A549 (cell line): ENCODE results near the gene PLCH1. TPM values are rescaled to one million over a fixed set of nuclear protein-coding genes. Genes with fewer than 3 reads are reported as not detected.

ENCODE experiments used
- ATAC-seq, 2 experiments: fragments of 200-7000 bp in 1 of 2; fragments of >200 bp in 1 of 2; cut with Nextera tagmentation in 1 of 2; cut with Tn5 transposase in 1 of 2; 3 replicates each; pipeline versions ENCODE4 v1.8.0 to v1.9.1; 2018 to 2020; ENCODE audit warnings: mild to moderate bottlenecking in 1 of 2, moderate library complexity in 1 of 2
- CTCF ChIA-PET: fragments of 300-600 bp; sonication (Branson Sonifier 250); formaldehyde crosslinking; extraction: SDS; loops from one replicate; lab custom pipeline; 2021; ENCODE audit warnings: antibody characterized with exemption, inconsistent platforms; lab: Yijun Ruan, JAX
- POLR2A ChIA-PET: fragments of 350-600 bp; formaldehyde crosslinking; extraction: SDS; loops from one replicate; lab custom pipeline; 2021; ENCODE audit warnings: antibody characterized with exemption, inconsistent platforms; lab: Yijun Ruan, JAX
- DNase-seq, 2 experiments: peaks; one replicate each; pipeline versions ENCODE4 v3.0.0 to v3.0.0-alpha.2; 2011 to 2016; ENCODE audit warnings: low read depth in 1 of 2, low spot score in 1 of 2
- FAIRE-seq: peaks from 2 replicates; lab custom pipeline; 2011; peaks lifted over from hg19 to GRCh38; lab: Jason Lieb, UNC
- H3K27ac ChIP-seq, 2 experiments: fragments of >200 bp; sonication (Bioruptor Twin); formaldehyde crosslinking; 3 replicates each; pipeline ENCODE4 v1.5.1; 2016 to 2017
- H3K4me1 ChIP-seq: fragments of >200 bp; sonication (Bioruptor Twin); formaldehyde crosslinking; 3 replicates; pipeline ENCODE4 v1.6.1; 2016
- H3K4me2 ChIP-seq: fragments of >200 bp; sonication (Bioruptor Twin); formaldehyde crosslinking; 3 replicates; pipeline ENCODE4 v1.6.1; 2016
- H3K4me3 ChIP-seq: fragments of >200 bp; sonication (Bioruptor Twin); formaldehyde crosslinking; 3 replicates; pipeline ENCODE4 v1.5.1; 2016
- H3K9me3 ChIP-seq: fragments of >200 bp; sonication (Bioruptor Twin); formaldehyde crosslinking; 3 replicates; pipeline ENCODE4 v1.6.1; 2016
- CBX2 ChIP-seq: fragments of 200-600 bp; sonication (generic); IDR thresholded peaks from 2 replicates; pipeline ENCODE4 v1.6.1; 2016; ENCODE audit warnings: low read depth, mild to moderate bottlenecking, borderline replicate concordance
- CHD2 ChIP-seq: fragments of 150-350 bp; IDR thresholded peaks from 2 replicates; pipeline ENCODE4 v1.6.1; 2014; ENCODE audit warnings: low read length; ENCODE audit not compliant: partially characterized antibody
- EHF ChIP-seq: fragments of 250-450 bp; sonication (Bioruptor Pico); IDR thresholded peaks from 2 replicates; pipeline ENCODE4 v1.5.0; 2020; ENCODE audit warnings: mild to moderate bottlenecking
- ESRRA ChIP-seq: fragments of 150-350 bp; IDR thresholded peaks from 2 replicates; pipeline ENCODE4 v1.6.1; 2014; ENCODE audit warnings: mild to moderate bottlenecking, low read length, borderline replicate concordance
- GATA3 ChIP-seq: IDR thresholded peaks from 2 replicates; pipeline ENCODE4 v1.6.1; 2012; ENCODE audit warnings: borderline replicate concordance
- HEYL ChIP-seq: fragments of 250-450 bp; sonication (Bioruptor Pico); IDR thresholded peaks from 2 replicates; pipeline ENCODE4 v1.8.0; 2021; ENCODE audit warnings: mild to moderate bottlenecking, moderate library complexity
- HOXA7 ChIP-seq: fragments of 250-450 bp; sonication (Bioruptor Pico); IDR thresholded peaks from 2 replicates; pipeline ENCODE4 v1.5.0; 2020; ENCODE audit warnings: mild to moderate bottlenecking, moderate library complexity
- HOXB13 ChIP-seq: fragments of 250-450 bp; sonication (Bioruptor Pico); IDR thresholded peaks from 2 replicates; pipeline ENCODE4 v1.5.0; 2020; ENCODE audit warnings: low read depth, mild to moderate bottlenecking, moderate library complexity
- JUN ChIP-seq, 2 experiments: fragments of >200 bp; sonication (Bioruptor Twin); formaldehyde crosslinking; IDR thresholded peaks; 2 replicates in 1 of 2; 3 replicates in 1 of 2; pipeline ENCODE4 v1.6.1; 2016 to 2017
- MAFK ChIP-seq: fragments of 450-650 bp; IDR thresholded peaks from 2 replicates; pipeline ENCODE4 v1.6.1; 2014; ENCODE audit not compliant: partially characterized antibody
- NR3C1 ChIP-seq: fragments of >200 bp; sonication (Bioruptor Twin); formaldehyde crosslinking; IDR thresholded peaks from 3 replicates; pipeline ENCODE4 v1.6.1; 2017
- POLR2AphosphoS2 ChIP-seq: conservative IDR thresholded peaks from 2 replicates; pipeline ENCODE4 v1.6.1; 2012; ENCODE audit warnings: low read length, improper control_type of control experiment, inconsistent platforms
- RARB ChIP-seq: fragments of 250-450 bp; sonication (Bioruptor Pico); IDR thresholded peaks from 2 replicates; pipeline ENCODE4 v1.8.0; 2021; ENCODE audit warnings: mild to moderate bottlenecking, moderate library complexity
- RNF2 ChIP-seq: fragments of 200-600 bp; sonication (generic); IDR thresholded peaks from 2 replicates; pipeline ENCODE4 v1.6.1; 2016; ENCODE audit warnings: low read depth, mild to moderate bottlenecking, antibody characterized with exemption, moderate library complexity, borderline replicate concordance
- ZC3H11A ChIP-seq: fragments of 450-650 bp; IDR thresholded peaks from 2 replicates; pipeline ENCODE4 v1.6.1; 2014; ENCODE audit warnings: antibody characterized with exemption, mild to moderate bottlenecking
- ZSCAN20 ChIP-seq: fragments of 250-450 bp; sonication (Bioruptor Pico); IDR thresholded peaks from 2 replicates; pipeline ENCODE4 v1.8.0; 2022; ENCODE audit warnings: mild to moderate bottlenecking, moderate library complexity
- WGBS: methylation state at CpG from one replicate; pipeline ENCODE4 v1.1.6; 2017; ENCODE audit errors: missing lambda C conversion rate; 5-methylcytosine and 5-hydroxymethylcytosine counted together
- polyA plus RNA-seq, 4 experiments: library from polyadenylated mRNA; depleted of rRNA in 3 of 4; stranded (reverse); fragments of >200 nt; fragmentation: RNase III in 1 of 4; extraction: RNeasy Plus Mini Kit Qiagen cat#74134 plus additional on column Dnase treatment in 1 of 4; gene quantifications; 2 replicates in 3 of 4; 3 replicates in 1 of 4; pipeline ENCODE4 v1.2.3, GENCODE V29; 2011 to 2017
- TF ChIP-seq, protein P1 (sequence below): fragments of 150-350 bp; IDR thresholded peaks from 2 replicates; pipeline ENCODE4 v1.6.1; 2014; ENCODE audit warnings: low read depth, mild to moderate bottlenecking, low read length
- TF ChIP-seq, protein P2 (sequence below): fragments of >200 bp; sonication (Bioruptor Twin); formaldehyde crosslinking; IDR thresholded peaks from 2 replicates; pipeline ENCODE4 v1.6.1; 2016
- TF ChIP-seq, protein P3 (sequence below): fragments of >200 bp; sonication (Bioruptor Twin); formaldehyde crosslinking; IDR thresholded peaks from 3 replicates; pipeline ENCODE4 v1.6.1; 2016
- TF ChIP-seq, protein P4 (sequence below): IDR thresholded peaks from 2 replicates; pipeline ENCODE4 v1.6.1; 2012

The PLCH1 gene
- polyA plus RNA-seq, 2 of the 4 experiments (the other 2 are of a cell fraction) = 2.1 to 11.1 TPM

DNA sequence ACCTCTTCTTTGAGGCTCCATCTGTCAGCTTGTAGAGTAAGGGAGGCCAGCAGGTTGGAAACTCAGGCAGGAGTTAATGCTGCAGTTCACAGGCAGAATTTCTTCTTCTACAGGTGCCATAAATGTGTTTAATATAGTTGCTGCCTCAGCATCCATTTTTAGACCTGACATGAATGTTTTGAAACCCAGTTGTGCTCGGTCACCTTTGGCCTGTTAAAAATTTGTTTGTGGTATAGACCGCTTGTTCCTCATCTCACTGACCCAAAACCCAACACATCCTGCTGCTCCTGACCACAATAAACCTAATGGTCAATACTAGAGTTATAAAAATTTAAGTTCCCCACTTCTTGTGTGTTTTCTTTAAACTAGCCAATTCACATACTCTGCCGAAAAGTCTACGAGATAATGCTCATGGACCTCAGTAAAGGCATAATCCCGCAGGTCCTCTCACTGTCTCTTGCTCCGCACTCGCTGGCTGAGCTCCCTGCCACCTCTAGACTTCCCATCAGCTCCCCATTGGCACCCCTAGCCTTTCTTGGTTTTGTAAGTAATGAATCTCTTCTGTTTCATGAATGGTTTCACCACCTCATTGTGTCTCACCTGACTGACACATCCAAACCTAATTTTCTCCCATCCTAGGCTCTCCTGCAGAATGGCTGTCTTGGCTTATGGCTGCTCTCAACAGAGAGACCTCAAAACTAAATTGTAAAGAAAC, 312.9 kb downstream of the PLCH1 start:
- TF ChIP-seq CHD2 = no peak
- TF ChIP-seq ZC3H11A = no peak
- TF ChIP-seq, protein P1, sequence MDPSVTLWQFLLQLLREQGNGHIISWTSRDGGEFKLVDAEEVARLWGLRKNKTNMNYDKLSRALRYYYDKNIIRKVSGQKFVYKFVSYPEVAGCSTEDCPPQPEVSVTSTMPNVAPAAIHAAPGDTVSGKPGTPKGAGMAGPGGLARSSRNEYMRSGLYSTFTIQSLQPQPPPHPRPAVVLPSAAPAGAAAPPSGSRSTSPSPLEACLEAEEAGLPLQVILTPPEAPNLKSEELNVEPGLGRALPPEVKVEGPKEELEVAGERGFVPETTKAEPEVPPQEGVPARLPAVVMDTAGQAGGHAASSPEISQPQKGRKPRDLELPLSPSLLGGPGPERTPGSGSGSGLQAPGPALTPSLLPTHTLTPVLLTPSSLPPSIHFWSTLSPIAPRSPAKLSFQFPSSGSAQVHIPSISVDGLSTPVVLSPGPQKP = no peak
- TF ChIP-seq, protein P2, sequence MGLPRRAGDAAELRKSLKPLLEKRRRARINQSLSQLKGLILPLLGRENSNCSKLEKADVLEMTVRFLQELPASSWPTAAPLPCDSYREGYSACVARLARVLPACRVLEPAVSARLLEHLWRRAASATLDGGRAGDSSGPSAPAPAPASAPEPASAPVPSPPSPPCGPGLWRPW = no peak
- TF ChIP-seq POLR2AphosphoS2 = no peak
- no peak for TF ChIP-seq EHF (CRISPR knock-in tag)
- TF ChIP-seq RARB = no peak
- TF ChIP-seq GATA3 = no peak
- no peak for TF ChIP-seq HEYL (CRISPR knock-in tag)
- TF ChIP-seq ESRRA = no peak
- TF ChIP-seq, all 56 proteins: peak for 0
- Histone ChIP-seq H3K9me3 (0 out of 3 replicates have a peak, but pooled peaks cover 8% of the 10 kb centered on the region), H3K4me2 (no peak overlapping the region), H3K27ac (no peak overlapping the region), H3K4me1 (no peaks in the 10 kb centered on the region), H3K4me3 (no peak overlapping the region)
- DNase-seq (no peak), FAIRE-seq (no peak), ATAC-seq (no peak)
- ChIA-PET CTCF (no interaction called here), POLR2A (no interaction called here)
- WGBS = 70% methylated on average over 7 of the region's 7 CpGs

DNA sequence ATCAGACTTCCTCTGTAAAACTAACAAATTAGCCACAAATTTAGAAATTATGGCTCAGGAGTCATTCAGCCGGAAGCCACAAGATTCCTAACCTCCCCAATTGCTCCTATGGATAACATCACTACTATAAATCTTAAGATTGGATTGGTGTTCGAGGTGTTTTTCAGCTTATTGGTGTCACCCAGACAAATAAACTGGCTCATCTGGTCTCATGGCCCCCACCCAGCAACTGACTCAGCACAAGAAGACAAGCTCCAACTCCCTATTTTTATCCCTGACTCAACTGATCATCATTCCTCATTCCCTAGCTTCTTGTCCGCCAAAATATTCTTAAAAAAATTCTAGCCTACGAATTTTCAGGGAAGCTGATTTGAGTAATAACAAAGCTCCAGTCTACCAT, 316.3 kb downstream of the PLCH1 start:
- TF ChIP-seq CHD2 (no peak), RNF2 (no peak), ZSCAN20 (CRISPR knock-in tag) (no peak), EHF (CRISPR knock-in tag) (no peak), MAFK (no peak), HOXA7 (CRISPR knock-in tag) (no peak), CBX2 (no peak), JUN (IDR thresholded peaks at IDR 0.05) (no peak)
- TF ChIP-seq, protein P2 = no peak
- TF ChIP-seq, protein P3, sequence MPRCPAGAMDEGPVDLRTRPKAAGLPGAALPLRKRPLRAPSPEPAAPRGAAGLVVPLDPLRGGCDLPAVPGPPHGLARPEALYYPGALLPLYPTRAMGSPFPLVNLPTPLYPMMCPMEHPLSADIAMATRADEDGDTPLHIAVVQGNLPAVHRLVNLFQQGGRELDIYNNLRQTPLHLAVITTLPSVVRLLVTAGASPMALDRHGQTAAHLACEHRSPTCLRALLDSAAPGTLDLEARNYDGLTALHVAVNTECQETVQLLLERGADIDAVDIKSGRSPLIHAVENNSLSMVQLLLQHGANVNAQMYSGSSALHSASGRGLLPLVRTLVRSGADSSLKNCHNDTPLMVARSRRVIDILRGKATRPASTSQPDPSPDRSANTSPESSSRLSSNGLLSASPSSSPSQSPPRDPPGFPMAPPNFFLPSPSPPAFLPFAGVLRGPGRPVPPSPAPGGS = no peak
- TF ChIP-seq, protein P1 = no peak
- FAIRE-seq (no peak), DNase-seq (no peak), ATAC-seq (no peak)
- ChIA-PET CTCF (interaction anchor here (0.9 kb wide), 1 partner anchor 274 kb away, joined by 3 read pairs; no protein-coding TSS in a partner anchor), POLR2A (no interaction called here)
- Histone ChIP-seq H3K4me2 (no peak overlapping the region), H3K4me3 (no peak overlapping the region), H3K4me1 (no peaks in the 10 kb centered on the region), H3K27ac (no peak overlapping the region), H3K9me3 (0 out of 3 replicates have a peak, but pooled peaks cover 8% of the 10 kb centered on the region)
- WGBS = 60% methylated on average over 4 of the region's 4 CpGs

DNA sequence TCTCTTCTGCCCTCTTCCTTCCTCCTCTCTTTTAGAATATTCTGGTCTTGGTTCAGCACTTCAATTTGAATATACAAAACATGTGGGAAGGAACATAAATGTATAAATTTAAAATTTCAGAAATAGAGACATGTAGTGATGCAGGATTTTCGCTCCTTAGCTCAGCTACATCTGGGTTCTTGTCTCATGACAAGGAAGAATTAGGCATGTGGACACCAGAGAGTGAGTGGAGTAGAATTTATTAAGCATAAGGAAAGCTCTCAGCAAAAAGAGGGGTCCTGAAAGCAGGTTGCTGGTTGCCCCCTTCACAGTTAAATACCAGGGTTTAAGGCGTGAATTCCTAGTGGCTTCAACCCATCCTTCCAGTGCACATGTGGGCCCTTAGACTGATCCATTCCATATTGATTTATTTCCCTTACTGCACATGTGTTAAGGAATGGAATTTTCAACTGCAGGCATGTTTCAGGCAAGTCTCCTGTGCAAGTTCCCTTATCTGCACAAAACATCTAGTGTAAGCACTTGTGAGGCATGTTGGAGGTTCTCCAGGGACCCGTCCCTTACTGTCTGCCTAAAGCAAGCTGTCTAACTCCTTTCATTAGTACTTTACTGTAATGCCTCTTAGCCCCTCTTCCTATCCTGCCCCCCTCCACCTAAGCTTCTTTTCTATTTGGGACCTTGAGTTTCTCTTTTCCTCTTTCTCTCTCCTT, 318.2 kb downstream of the PLCH1 start:
- Histone ChIP-seq H3K27ac (no peak overlapping the region), H3K9me3 (0 out of 3 replicates have a peak, but pooled peaks cover 8% of the 10 kb centered on the region), H3K4me1 (no peaks in the 10 kb centered on the region), H3K4me3 (no peak overlapping the region), H3K4me2 (no peak overlapping the region)
- ChIA-PET POLR2A (no interaction called here), CTCF (interaction anchor here (0.6 kb wide), 1 partner anchor 581 kb away, joined by 3 read pairs; no protein-coding TSS in a partner anchor)
- no peak for ATAC-seq
- 73% methylated on average over 3 of the region's 3 CpGs for WGBS
- no peak for DNase-seq
- TF ChIP-seq JUN (IDR thresholded peaks at IDR 0.05) (no peak), MAFK (no peak), HOXB13 (CRISPR knock-in tag) (no peak), CBX2 (no peak), NR3C1 (no peak)
- TF ChIP-seq, protein P4, sequence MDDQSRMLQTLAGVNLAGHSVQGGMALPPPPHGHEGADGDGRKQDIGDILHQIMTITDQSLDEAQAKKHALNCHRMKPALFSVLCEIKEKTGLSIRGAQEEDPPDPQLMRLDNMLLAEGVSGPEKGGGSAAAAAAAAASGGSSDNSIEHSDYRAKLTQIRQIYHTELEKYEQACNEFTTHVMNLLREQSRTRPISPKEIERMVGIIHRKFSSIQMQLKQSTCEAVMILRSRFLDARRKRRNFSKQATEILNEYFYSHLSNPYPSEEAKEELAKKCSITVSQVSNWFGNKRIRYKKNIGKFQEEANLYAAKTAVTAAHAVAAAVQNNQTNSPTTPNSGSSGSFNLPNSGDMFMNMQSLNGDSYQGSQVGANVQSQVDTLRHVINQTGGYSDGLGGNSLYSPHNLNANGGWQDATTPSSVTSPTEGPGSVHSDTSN = no peak
- FAIRE-seq = no peak
